ENCODE data around the gene OPN3.
"Not testable (repeated sequence)": the region's sequence is repeated elsewhere in the genome, so short reads cannot be mapped to it uniquely, and the experiment has no call there.

The OPN3 gene

GRCh38 chr1:241660424-241660972 is 20.3 kb upstream of the OPN3 start:
- TF ChIP-seq CTCF (IDR thresholded peaks at IDR 0.05; ENCODE audit: insufficient read depth, low read depth, low read length, missing control alignments) = no peak
- H3K4me3 ChIP-seq (ENCODE audit: low read depth, low read length) = no peak overlapping the region
- no peak for DNase-seq (ENCODE audit: low read depth)

GRCh38 chr1:241659016-241659415 is 18.8 kb upstream of the OPN3 start:
- not testable (repeated sequence) for DNase-seq (ENCODE audit: low read depth); H3K4me3 ChIP-seq (ENCODE audit: low read depth, low read length)

GRCh38 chr1:241658081-241658793 is 18.1 kb upstream of the OPN3 start:
- TF ChIP-seq CTCF (IDR thresholded peaks at IDR 0.05; ENCODE audit: insufficient read depth, low read depth, low read length, missing control alignments) = no peak
- H3K4me3 ChIP-seq (ENCODE audit: low read depth, low read length) = no peak overlapping the region
- DNase-seq (ENCODE audit: low read depth) = no peak

GRCh38 chr1:241654641-241655040 is 14.5 kb upstream of the OPN3 start:
- TF ChIP-seq CTCF (IDR thresholded peaks at IDR 0.05; ENCODE audit: insufficient read depth, low read depth, low read length, missing control alignments) = no peak
- DNase-seq (ENCODE audit: low read depth) = no peak
- H3K4me3 ChIP-seq (ENCODE audit: low read depth, low read length) = no peak overlapping the region

GRCh38 chr1:241654019-241654418 is 13.8 kb upstream of the OPN3 start:
- no peak overlapping the region for H3K4me3 ChIP-seq (ENCODE audit: low read depth, low read length)
- no peak for TF ChIP-seq CTCF (IDR thresholded peaks at IDR 0.05; ENCODE audit: insufficient read depth, low read depth, low read length, missing control alignments)
- no peak for DNase-seq (ENCODE audit: low read depth)

- H3K4me3 ChIP-seq (ENCODE audit: low read depth, low read length) = no peak within 1 kb of the TSS
- TF ChIP-seq CTCF (IDR thresholded peaks at IDR 0.05; ENCODE audit: insufficient read depth, low read depth, low read length, missing control alignments) = no peak
- no peak for DNase-seq (ENCODE audit: low read depth)
These were observed 11.8 kb upstream of the OPN3 start, which contains the start of gene WDR64 for GRCh38 chr1:241652012-241652411. Gene WDR64 (plus strand): TSS chr1:241652281. CDS start chr1:241652485, 204 bp downstream.

- TF ChIP-seq CTCF (IDR thresholded peaks at IDR 0.05; ENCODE audit: insufficient read depth, low read depth, low read length, missing control alignments) = no peak
- no peak for DNase-seq (ENCODE audit: low read depth)
- H3K4me3 ChIP-seq (ENCODE audit: low read depth, low read length) = no peak overlapping the region
These were observed 8.0 kb upstream of the OPN3 start for GRCh38 chr1:241648159-241648558.

Measured in GM12865 (cell line).